GM11168 (cell line): ENCODE data around the gene LSM14B.

Source experiments
- in situ Hi-C: fragments of 300-500 bp; cut with MboI; formaldehyde crosslinking; loops from one replicate; pipeline ENCODE4 v1.12.0; 2022; ENCODE audit warnings: low sequenced_read_pairs; ENCODE audit not compliant: unreplicated experiment

LSM14B gene

DNA sequence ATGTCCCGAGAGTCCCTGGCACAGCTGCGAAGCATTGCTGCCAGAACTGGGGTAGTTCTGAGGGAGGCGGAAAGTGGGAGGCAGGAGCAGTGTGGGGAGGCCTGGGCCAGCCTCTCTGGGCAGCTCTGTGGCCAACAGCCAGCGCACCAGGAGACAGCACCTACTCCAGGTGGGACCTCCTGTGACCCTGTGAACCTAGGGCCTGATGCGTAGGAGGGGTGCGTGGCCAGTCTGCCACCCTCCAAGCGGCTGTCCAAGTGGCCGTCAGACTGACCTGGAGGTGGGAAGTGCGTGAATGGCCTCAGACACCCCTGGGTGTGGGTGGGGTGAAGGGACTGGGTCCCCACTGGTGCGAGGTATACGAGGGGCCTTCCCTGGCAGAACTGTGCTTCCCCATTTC is 36.8 kb downstream of the LSM14B start:
- in situ Hi-C loops = no loop called here

GRCh38 chr20:62159839-62160238 is 37.6 kb downstream of the LSM14B start:
- in situ Hi-C loops = no loop called here

DNA sequence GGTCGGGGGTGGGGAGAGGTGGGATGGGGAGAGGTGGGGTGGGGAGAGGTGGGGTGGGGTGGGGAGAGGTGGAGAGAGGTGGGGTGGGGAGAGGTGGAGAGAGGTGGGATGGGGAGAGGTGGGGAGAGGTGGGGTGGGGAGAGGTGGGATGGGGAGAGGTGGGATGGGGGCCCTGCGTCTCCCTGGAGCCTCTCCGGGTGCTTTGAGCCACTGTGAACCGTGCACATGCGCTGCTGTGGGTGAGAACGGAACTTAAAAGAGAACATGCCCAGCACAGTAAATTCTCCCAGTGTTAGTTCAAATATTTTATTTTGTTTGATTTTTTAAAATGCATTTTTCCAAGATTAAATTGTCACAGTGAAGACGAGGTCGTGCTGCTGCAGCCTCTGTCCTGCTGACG is 38.0 kb downstream of the LSM14B start:
- in situ Hi-C loops = no loop called here

DNA sequence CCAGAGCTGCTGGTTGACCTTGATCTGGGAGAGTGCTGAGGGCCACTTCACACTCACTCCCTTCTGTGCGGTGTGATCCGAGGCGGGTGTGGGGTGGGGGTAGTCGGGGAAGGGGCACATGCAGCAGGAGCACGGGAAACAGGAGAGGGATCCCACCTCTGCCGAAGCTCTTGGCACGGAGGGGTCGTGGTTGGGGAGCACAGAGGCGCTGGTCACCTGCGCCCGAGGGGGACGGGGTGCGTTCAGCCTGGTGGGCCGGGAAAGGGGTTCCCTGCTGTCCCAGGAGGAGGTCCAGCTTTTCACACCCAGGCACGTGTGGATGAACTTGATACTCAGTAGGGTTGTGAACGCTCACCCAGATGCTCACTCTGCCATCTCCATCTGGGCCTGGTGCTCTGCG is 38.6 kb downstream of the LSM14B start:
- in situ Hi-C loops = no loop called here

GRCh38 chr20:62161347-62161746 is 39.1 kb downstream of the LSM14B start:
- in situ Hi-C loops = no loop called here

DNA sequence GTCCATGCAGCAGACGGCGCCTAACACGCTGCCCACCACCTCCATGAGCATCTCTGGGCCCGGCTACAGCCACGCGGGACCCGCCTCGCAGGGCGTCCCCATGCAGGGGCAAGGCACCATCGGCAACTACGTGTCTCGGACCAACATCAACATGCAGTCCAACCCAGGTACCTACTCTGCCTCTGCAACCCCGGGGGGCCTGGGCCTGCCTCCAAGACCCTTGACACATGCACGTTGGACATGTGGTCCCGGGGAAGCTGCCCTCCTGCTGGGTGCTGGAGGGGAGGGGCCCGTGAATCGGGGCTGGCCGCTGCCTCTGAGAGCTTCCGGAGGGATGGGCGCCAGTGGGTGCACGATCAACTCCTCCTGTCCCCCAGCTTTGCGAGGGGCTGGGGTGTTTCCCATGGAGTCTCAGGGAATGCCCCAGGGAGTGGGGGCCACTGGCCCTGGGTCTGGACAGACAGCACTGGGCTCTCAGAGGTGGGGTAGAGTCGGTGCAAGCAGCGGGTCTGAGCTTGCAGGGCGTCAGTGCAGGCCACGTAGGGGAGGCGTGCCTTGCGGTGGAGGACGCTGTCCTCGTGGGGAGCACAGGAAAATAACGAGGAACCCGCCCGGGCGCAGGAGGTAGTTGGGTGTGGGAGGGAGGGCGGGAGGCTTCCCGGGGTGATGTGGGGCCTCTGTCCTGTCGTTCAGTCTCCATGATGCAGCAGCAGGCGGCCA is 40.6 kb downstream of the LSM14B start:
- in situ Hi-C loops = no loop called here

- in situ Hi-C loops = no loop called here
Measured at GRCh38 chr20:62163485-62163865, 41.2 kb downstream of the LSM14B start.

DNA sequence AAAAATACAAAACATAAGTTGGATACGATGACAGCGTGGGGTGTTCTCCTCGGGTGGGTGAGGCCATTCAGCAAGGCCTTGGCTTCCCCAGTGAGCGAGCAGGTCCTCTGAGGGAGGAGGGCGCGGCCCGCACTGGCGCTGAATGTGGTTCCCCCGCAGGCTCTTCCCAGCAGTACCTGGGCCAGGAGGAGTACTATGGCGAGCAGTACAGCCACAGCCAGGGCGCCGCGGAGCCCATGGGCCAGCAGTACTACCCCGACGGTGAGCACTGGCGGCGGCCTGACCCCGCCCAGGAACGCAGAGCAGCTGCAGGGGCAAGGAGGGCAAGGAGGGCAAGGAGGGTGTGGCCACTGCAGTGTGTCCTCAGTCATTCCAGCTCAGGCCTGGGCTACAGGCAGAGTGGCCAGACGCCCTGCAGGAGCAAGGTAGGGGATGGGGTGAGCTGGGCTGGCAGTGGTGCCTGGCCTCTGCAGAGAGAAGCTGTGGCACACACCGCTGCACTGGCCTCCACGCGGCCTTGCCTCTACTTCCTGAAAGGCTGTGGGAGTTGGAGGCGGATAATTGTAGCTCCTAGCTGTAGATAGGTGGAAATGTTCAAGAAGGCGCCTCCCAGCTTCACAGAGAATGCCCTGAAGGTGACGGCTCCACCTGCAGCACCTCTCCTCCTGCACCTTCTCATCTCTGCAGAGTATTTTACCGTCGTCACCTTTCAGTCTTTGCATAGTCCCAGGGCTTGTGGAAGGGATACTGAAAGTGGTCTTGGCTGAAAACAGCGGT is 41.9 kb downstream of the LSM14B start:
- in situ Hi-C loops = no loop called here

DNA sequence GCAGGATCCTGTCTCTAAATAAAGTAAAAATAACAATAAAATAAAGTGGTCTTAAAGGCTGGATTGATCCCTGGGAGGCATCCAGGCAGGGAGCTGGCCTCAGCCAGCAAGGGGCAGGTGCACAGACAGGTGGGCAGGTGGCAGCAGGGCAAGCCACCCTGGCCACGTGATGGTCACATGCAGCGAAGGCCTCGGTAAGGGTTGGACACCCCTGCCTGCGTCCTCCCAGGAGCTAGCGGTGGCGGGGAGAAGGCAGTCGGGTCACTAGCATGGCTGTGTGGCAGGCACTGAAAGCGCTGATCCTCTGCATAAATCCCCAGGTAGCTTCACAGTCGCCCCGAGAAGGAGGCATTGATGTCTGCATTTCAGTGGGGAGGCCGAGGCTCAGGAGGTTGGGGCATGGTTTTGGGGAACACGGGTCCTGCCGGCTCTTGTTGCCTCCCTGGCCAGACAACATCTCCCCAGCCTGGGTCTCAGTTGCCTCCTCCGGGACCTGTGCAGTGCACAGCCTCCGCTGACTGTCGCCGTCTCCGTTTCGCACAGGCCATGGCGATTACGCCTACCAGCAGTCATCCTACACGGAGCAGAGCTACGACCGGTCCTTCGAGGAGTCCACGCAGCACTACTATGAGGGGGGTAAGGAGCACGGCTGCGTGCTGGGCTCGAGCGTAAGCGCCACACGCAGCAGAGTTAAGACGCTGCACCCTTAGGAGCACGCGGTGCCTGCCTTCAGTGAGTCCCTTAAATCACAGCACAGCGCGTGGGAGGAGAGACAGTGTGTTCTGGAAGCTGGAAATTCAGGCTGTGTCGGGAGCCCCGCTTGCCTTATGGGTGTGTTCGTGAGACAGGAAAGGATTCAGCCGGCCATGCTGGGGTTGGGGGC is 42.8 kb downstream of the LSM14B start:
- in situ Hi-C loops = no loop called here

- in situ Hi-C loops = no loop called here
Measured at GRCh38 chr20:62165762-62166399, 43.6 kb downstream of the LSM14B start.

DNA sequence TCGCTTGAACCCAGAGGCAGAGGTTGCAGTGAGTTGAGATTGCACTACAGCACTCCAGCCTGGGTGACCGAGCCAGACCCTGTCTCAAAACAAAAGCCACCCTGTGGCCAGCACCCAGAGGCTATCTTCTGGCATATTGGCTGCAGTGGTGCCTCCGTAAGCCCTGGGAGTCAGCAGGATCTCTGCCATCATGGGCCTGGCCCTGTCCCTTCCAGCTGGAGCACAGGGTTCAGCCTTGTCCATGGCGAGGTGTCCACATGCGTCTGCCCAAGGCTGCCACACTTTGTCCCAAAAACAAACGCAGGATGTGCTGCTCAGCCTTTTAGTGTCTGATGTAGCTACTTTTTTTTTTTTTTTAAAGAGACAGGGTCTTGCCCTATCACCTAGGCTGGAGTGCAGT is 45.2 kb downstream of the LSM14B start:
- in situ Hi-C loops = no loop called here

DNA sequence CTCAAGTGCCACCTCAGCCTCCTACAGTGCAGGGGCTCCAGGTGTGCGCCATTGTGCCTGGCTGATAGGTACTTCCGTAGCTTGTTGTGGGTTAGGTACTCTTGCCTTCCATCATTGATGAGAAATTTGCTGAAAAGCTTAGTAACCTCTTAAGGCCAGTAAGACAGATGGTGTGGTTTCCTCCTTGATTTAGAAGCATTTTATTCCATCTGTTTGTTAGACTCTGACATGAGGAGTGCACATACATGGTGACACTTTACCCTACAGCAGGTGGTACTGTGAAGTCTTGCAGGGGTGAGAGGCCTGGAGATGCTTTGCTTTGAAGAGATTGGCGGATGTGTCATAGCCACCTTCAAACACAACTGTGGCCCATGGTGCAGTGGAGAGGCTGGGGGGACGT is 45.8 kb downstream of the LSM14B start:
- in situ Hi-C loops = no loop called here

- in situ Hi-C loops = no loop called here
Measured at GRCh38 chr20:62168890-62169435, 46.7 kb downstream of the LSM14B start.

- in situ Hi-C loops = no loop called here
Measured at GRCh38 chr20:62170536-62170935, 48.3 kb downstream of the LSM14B start.

- in situ Hi-C loops = no loop called here
Measured at GRCh38 chr20:62171245-62171644, 49.0 kb downstream of the LSM14B start.

DNA sequence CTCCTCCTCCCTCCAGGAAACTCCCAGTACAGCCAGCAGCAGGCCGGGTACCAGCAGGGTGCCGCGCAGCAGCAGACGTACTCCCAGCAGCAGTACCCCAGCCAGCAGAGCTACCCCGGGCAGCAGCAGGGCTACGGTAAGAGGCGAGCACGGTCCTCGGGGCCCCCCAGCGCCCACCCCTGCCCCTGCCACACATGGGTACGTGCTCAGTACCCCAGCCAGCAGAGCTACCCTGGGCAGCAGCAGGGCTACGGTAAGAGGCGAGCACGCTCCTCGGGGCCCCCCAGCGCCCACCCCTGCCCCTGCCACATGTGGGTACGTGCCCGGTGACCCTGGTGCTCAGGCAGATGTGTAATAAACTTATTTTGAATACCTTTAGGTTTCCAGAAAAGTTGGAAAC is 50.4 kb downstream of the LSM14B start:
- in situ Hi-C loops = no loop called here

DNA sequence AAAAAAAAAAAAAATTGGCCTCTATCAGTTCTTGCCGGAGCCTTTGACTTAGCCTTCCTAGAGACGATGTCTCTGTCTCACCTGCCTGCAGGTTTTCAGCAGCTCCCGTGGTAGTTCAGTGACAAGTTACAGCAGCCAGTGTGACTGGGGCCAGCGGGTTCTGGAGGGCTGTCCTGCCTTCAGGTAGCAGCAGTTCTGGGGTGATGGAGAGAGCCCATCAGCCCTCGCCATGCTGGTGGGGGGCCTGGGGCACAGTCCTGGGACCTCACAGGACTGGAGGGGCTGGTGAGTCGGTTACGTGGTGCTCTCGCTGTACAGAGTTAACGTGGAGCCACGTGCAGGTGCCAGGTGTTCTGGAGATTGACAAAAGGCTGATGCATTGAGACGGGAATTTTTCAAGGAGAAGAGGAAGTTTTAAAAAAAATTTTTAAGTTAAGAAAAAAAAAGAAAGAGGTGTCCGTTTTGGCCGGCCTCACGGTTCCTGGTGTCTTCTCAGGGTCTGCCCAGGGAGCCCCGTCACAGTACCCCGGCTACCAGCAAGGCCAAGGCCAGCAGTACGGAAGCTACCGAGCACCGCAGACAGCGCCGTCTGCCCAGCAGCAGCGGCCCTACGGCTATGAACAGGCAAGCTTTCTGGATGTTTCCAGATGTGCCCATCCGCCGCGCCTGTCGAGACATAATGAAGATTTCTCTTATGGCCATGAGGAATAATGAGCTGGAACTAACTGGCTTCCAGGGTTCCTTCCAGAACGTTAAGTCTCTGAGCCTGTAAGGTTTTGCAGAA is 51.9 kb downstream of the LSM14B start:
- in situ Hi-C loops = no loop called here

GRCh38 chr20:62174870-62175624 is 52.8 kb downstream of the LSM14B start:
- in situ Hi-C loops = no loop called here

DNA sequence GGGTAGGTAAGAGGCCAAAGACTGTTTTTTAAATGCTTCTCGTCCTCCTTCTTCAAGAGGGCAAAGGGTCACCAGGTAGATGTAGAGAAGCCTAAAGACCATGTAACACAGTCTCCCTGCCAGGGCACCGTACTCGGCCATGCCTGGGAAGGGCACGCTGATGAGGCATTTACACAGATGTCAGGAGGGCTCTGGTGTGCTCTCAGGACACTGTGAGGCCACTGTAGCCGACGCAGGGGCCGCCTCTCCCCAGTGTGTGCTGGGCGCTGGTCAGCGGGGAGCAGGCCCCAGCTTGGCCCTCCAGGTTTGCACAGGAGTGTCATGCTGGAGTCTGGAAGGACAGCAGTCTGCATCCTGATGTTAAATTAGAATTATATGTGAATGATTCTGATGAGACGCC is 53.4 kb downstream of the LSM14B start:
- in situ Hi-C loops = no loop called here
